Colonic mucosa (tissue), 4 donors: ENCODE results near the gene SPAG4. TPM values are rescaled to one million over a fixed set of nuclear protein-coding genes. Genes with fewer than 3 reads are reported as not detected.

Source experiments
- DNase-seq: peaks from one replicate; pipeline ENCODE4 v3.0.0-alpha.2; 2020
- H3K27ac ChIP-seq: fragments of 200-600 bp; one replicate; pipeline ENCODE4 v1.8.0; 2021
- H3K27me3 ChIP-seq: fragments of 200-600 bp; one replicate; pipeline ENCODE4 v1.8.0; 2021
- H3K36me3 ChIP-seq: fragments of 200-600 bp; one replicate; pipeline ENCODE4 v1.8.0; 2021
- H3K4me1 ChIP-seq: fragments of 200-600 bp; one replicate; pipeline ENCODE4 v1.8.0; 2021; ENCODE audit warnings: mild to moderate bottlenecking
- H3K4me3 ChIP-seq: fragments of 200-600 bp; one replicate; pipeline ENCODE4 v1.8.0; 2021
- H3K9ac ChIP-seq, 2 donors: one replicate each; pipeline ENCODE4 v1.7.0; 2013; ENCODE audit warnings: control low read depth in 2 of 2, low read depth in 2 of 2, low read length in 2 of 2
- H3K9me3 ChIP-seq: fragments of 200-600 bp; one replicate; pipeline ENCODE4 v1.8.0; 2021
- CTCF ChIP-seq: fragments of 200-600 bp; IDR thresholded peaks from one replicate; pipeline ENCODE4 v1.8.0; 2022; ENCODE audit warnings: antibody characterized with exemption, mild to moderate bottlenecking
- intact Hi-C: fragments of 100-400 bp; cut with DNase I; formaldehyde crosslinking; loops from one replicate; pipeline ENCODE4 v1.14.1; 2022
- total RNA-seq, 2 donors: library from RNA; stranded (reverse); fragmentation: NEBNext Ultra II Directional in 1 of 2; extraction: Animal tissue kit (Norgen Biotek cat#: 25700) in 1 of 2; gene quantifications; one replicate each; pipeline ENCODE4 v1.2.1, GENCODE V29; 2021
- donor health status: healthy.
- donor health status: DM: no; HTN: no; CAD: no.
- donor health status: DM: no; HTN: no; CAD: no.

Gene SPAG4
- total RNA-seq, 2 donors from 2014 or later: 5.7 to 8.6 TPM

- Histone ChIP-seq H3K9me3 (no peaks in the 10 kb centered on the region), H3K4me1 (no peaks in the 10 kb centered on the region), H3K27me3 (no peaks in the 10 kb centered on the region), H3K27ac (no peak overlapping the region), H3K9ac (no peak overlapping the region), H3K4me3 (no peak overlapping the region), H3K36me3 (no peaks in the 10 kb centered on the region)
- DNase-seq: no peak
- no peak for TF ChIP-seq CTCF
- intact Hi-C loops: no loop called here
Observed at GRCh38 chr20:35583636-35584560, 31.7 kb upstream of the SPAG4 start.

- Histone ChIP-seq H3K4me1 (no peaks in the 10 kb centered on the region), H3K9me3 (no peaks in the 10 kb centered on the region), H3K4me3 (no peak overlapping the region), H3K36me3 (no peaks in the 10 kb centered on the region), H3K9ac (no peak overlapping the region), H3K27ac (no peak overlapping the region), H3K27me3 (no peaks in the 10 kb centered on the region)
- intact Hi-C loops: no loop called here
- DNase-seq: no peak
- TF ChIP-seq CTCF: no peak
Observed at GRCh38 chr20:35586751-35587425, 28.7 kb upstream of the SPAG4 start.

GRCh38 chr20:35587436-35587835, 28.2 kb upstream of the SPAG4 start:
- H3K27ac ChIP-seq: no peak overlapping the region
- DNase-seq: no peak
- H3K27me3 ChIP-seq: no peaks in the 10 kb centered on the region
- H3K4me3 ChIP-seq: no peak overlapping the region
- H3K36me3 ChIP-seq: no peaks in the 10 kb centered on the region
- no peak overlapping the region for H3K9ac ChIP-seq
- H3K9me3 ChIP-seq: no peaks in the 10 kb centered on the region
- TF ChIP-seq CTCF: no peak
- no peaks in the 10 kb centered on the region for H3K4me1 ChIP-seq
- intact Hi-C loops: no loop called here

GRCh38 chr20:35588397-35588796, 27.2 kb upstream of the SPAG4 start:
- Histone ChIP-seq H3K9ac (no peak overlapping the region), H3K36me3 (no peaks in the 10 kb centered on the region), H3K9me3 (no peaks in the 10 kb centered on the region), H3K27me3 (no peaks in the 10 kb centered on the region), H3K27ac (no peak overlapping the region), H3K4me3 (no peak overlapping the region), H3K4me1 (no peaks in the 10 kb centered on the region)
- intact Hi-C loops: no loop called here
- TF ChIP-seq CTCF: no peak
- DNase-seq: no peak

DNA sequence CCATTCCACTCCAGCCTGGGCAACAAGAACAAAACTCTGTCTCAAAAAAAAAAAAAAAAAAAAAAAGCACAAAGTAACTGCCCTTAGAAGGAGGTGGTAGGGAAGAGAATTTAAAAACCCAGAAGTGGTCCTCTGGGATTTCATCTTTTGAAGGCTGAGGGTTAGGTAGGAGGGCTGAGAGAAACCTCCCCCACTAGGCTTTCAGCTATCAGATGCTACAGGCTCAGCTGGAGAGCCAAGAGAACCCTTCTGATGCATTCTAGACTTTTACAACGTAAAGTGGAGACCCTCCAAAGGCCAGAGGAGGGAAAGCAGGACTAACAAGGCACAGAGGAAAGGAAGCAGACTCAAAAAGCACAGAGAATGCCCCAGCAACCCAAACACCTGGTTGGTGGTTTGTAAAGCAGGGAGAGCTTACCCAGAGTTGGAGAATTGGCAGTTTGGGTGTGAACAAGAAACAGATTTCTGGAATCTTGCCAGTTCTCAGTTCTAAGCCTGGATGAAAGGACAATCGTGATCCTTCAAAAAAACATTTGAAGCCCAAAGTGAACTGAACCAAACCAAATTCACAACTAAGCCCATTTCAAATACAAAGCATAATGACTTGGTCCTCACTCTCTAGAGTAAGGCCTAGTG, 23.2 kb upstream of the SPAG4 start:
- no peaks in the 10 kb centered on the region for H3K27me3 ChIP-seq
- H3K9me3 ChIP-seq: no peaks in the 10 kb centered on the region
- no peak overlapping the region for H3K9ac ChIP-seq
- no peaks in the 10 kb centered on the region for H3K36me3 ChIP-seq
- intact Hi-C loops: no loop called here
- no peak for TF ChIP-seq CTCF
- no peaks in the 10 kb centered on the region for H3K4me1 ChIP-seq
- H3K4me3 ChIP-seq: no peak overlapping the region
- no peak overlapping the region for H3K27ac ChIP-seq
- no peak for DNase-seq
